GDM1 (cell line): Measurements from ENCODE around the gene CTCFL.
A peak's percentile ranks its signal among the peaks of the same experiment; 100 is the strongest.
"Not testable (repeated sequence)": the region's sequence is repeated elsewhere in the genome, so short reads cannot be mapped to it uniquely, and the experiment has no call there.

Source experiments
- DNase-seq: peaks from one replicate; lab custom pipeline; 2025; lab: John Stamatoyannopoulos, UW

The CTCFL gene

GRCh38 chr20:57507477-57507876 is 17.5 kb downstream of the CTCFL start:
- DNase-seq: no peak

- no peak for DNase-seq
These were observed 19.0 kb downstream of the CTCFL start for GRCh38 chr20:57505979-57506378.

- no peak for DNase-seq
These were observed 20.5 kb downstream of the CTCFL start for GRCh38 chr20:57504411-57504810.

- no peak for DNase-seq
These were observed 21.8 kb downstream of the CTCFL start for GRCh38 chr20:57503035-57503658.

- no peak for DNase-seq
These were observed 22.6 kb downstream of the CTCFL start for GRCh38 chr20:57502336-57502700.

GRCh38 chr20:57501461-57502335 is 23.2 kb downstream of the CTCFL start:
- DNase-seq: no peak

GRCh38 chr20:57500962-57501361 is 24.0 kb downstream of the CTCFL start:
- DNase-seq: no peak

- DNase-seq: no peak
These were observed 24.7 kb downstream of the CTCFL start for GRCh38 chr20:57500235-57500634.

GRCh38 chr20:57499676-57500075 is 25.3 kb downstream of the CTCFL start:
- DNase-seq: no peak

GRCh38 chr20:57498425-57499400 is 26.2 kb downstream of the CTCFL start:
- DNase-seq: peak; percentile 20

GRCh38 chr20:57496592-57496991 is 28.3 kb downstream of the CTCFL start:
- DNase-seq: no peak

GRCh38 chr20:57495978-57496377 is 29.0 kb downstream of the CTCFL start:
- no peak for DNase-seq

- no peak for DNase-seq
These were observed 31.8 kb downstream of the CTCFL start for GRCh38 chr20:57493091-57493615.

- DNase-seq: no peak
These were observed 33.6 kb downstream of the CTCFL start for GRCh38 chr20:57491373-57491772.

GRCh38 chr20:57488277-57488676 is 36.7 kb downstream of the CTCFL start:
- not testable (repeated sequence) for DNase-seq

GRCh38 chr20:57485770-57486169 is 39.2 kb downstream of the CTCFL start:
- no peak for DNase-seq

GRCh38 chr20:57484772-57485171 is 40.2 kb downstream of the CTCFL start:
- no peak for DNase-seq

GRCh38 chr20:57483287-57484050 is 41.5 kb downstream of the CTCFL start:
- DNase-seq: no peak

GRCh38 chr20:57482796-57483195 is 42.1 kb downstream of the CTCFL start:
- DNase-seq: no peak

- no peak for DNase-seq
These were observed 42.8 kb downstream of the CTCFL start for GRCh38 chr20:57482148-57482547.

GRCh38 chr20:57481281-57481711 is 43.6 kb downstream of the CTCFL start:
- DNase-seq: no peak
